HUES64 (cell line): ENCODE measurements around the gene PYGO2.
"Not testable (repeated sequence)": the region's sequence is repeated elsewhere in the genome, so short reads cannot be mapped to it uniquely, and the experiment has no call there.

Source experiments
- H3K27ac ChIP-seq: 2 replicates; pipeline ENCODE4 v1.7.0; 2013; ENCODE audit warnings: low read depth, low read length, inconsistent platforms
- H3K27me3 ChIP-seq: 2 replicates; pipeline ENCODE4 v1.6.1; 2013; ENCODE audit warnings: mild to moderate bottlenecking, low read length; ENCODE audit not compliant: insufficient read depth
- H3K36me3 ChIP-seq: 2 replicates; pipeline ENCODE4 v1.6.1; 2013; ENCODE audit warnings: mild to moderate bottlenecking, low read length; ENCODE audit not compliant: insufficient read depth
- H3K4me1 ChIP-seq: 2 replicates; pipeline ENCODE4 v1.6.1; 2013; ENCODE audit warnings: mild to moderate bottlenecking, low read length, moderate library complexity; ENCODE audit not compliant: insufficient read depth
- H3K4me3 ChIP-seq: 2 replicates; pipeline ENCODE4 v1.5.1; 2013; ENCODE audit warnings: mild to moderate bottlenecking, low read length, moderate library complexity
- H3K9ac ChIP-seq: 2 replicates; pipeline ENCODE4 v1.6.1; 2013; ENCODE audit warnings: mild to moderate bottlenecking, low read depth, low read length
- H3K9me3 ChIP-seq: 2 replicates; pipeline ENCODE4 v1.6.1; 2013; ENCODE audit warnings: low read depth, low read length; ENCODE audit not compliant: insufficient read depth
- WGBS: fragments of 150-250, 120-280 bp; methylation state at CpG from one replicate; pipeline ENCODE4 v1.1.7; 2013; ENCODE audit warnings: missing lambda C conversion rate; 5-methylcytosine and 5-hydroxymethylcytosine counted together

Gene PYGO2

DNA sequence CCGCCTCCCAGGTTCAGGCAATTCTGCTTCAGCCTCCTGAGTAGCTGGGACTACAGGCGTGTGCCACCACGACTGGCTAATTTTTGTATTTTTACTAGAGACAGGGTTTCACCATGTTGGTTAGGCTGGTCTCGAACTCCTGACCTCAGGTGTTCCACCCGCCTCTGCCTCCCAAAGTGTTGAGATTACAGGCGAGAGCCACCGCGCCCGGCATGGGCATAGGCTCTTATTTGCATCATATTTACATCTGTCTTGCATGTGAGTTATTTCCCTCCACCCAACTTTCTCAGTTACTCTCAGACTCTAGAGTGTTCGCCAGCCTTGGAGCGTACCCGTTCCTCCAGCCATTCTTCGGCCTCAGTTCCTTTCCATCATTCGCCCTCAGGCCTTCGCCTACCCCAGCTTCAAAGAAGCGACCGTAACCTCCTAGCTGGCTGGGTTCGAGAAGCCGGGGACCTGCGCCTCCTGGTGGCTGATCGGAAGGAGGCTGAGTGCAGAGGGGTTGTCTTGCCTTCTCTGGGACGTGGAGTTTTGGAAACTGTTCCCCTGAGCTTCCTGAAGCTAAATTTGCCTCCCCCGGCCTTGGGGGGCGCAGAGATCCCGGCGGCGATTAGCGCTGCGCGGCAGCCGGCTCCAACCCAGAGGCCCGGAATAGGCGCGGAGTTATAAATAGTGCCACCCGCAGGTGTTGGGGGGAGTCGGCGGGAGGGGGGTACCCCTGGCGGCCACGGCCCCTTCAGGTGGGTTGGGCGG lies 37.4 kb upstream of the PYGO2 start:
- Histone ChIP-seq H3K9ac (no peak overlapping the region), H3K27ac (no peak overlapping the region; the same call in 1 of the 2 replicates), H3K27me3 (no peaks in the 10 kb centered on the region), H3K4me1 (peaks cover 5% of the 10 kb centered on the region; the same call in 1 of the 2 replicates), H3K4me3 (peak overlapping the region; percentile 82), H3K36me3 (no peaks in the 10 kb centered on the region), H3K9me3 (no peaks in the 10 kb centered on the region)
- WGBS, result 19% methylated on average over 40 of the region's 40 CpGs

DNA sequence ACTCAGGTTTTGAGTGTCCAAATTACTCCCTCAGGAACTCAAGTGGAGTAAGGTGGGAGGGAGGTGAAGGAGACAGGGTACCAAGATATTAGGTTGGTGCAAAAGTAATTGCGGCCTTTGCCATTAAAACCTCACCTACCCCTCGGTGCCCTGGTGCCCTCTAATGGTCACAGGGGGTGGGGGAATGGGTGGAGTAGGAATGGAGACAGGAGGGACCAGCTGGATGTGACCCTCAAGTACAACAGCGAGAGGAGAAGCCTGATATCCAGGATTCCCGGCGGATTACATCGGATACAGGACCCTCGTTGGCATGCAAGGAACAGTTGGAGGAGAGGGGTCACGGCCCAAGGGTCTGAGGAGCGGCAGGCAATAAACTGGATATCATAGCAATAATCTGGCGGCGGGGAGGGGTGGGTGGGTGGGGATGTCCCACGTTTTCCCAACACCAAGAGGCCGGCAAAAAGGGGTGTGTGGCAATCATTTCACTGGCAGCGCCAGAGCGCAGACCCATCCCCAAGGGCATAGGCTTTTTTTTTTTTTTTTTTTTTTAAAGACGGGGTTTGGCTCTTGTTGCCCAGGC lies 36.7 kb upstream of the PYGO2 start:
- Histone ChIP-seq H3K27ac (no peak overlapping the region), H3K9me3 (no peaks in the 10 kb centered on the region), H3K27me3 (no peaks in the 10 kb centered on the region), H3K4me1 (peaks cover 5% of the 10 kb centered on the region; the same call in 1 of the 2 replicates), H3K9ac (no peak overlapping the region), H3K4me3 (no peak overlapping the region), H3K36me3 (no peaks in the 10 kb centered on the region)
- 92% methylated on average over 15 of the region's 16 CpGs for WGBS

DNA sequence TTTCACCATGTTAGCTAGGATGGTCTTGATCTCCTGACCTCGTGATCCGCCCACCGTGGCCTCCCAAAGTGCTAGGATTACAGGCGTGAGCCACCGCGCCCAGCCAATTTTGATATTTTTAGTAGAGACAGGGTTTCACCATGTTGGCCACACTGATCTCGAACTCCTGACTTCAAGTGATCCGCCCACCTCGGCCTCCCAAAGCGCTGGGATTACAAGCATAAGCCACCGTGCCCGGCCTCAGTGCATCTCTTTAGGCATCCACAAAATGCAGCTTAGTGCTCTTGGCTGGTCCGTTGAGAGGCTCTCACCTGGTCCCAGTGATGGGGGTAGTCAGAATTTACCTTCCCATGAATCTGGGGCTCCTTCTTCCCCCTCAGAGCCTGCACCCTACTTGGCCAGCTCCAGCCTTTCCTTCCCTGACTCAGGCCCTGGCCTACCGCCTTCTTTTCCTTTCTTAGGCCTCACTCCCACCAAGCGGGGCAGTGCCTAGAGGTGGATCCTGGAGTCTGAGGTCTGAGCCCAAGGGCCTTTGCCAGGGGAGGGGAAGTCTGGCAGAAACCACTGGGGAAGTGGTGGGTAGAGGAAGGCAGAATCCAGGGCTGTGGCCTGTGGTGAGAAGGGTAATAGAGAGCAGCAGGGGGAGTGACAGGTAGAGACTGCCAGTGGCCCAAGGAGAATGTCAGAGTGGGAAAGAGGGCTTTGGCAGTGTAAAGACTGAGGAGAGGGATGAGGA lies 35.6 kb upstream of the PYGO2 start:
- Histone ChIP-seq H3K27ac (no peak overlapping the region), H3K4me1 (peaks cover 5% of the 10 kb centered on the region; the same call in 1 of the 2 replicates), H3K27me3 (no peaks in the 10 kb centered on the region), H3K9me3 (no peaks in the 10 kb centered on the region), H3K9ac (no peak overlapping the region), H3K4me3 (no peak overlapping the region), H3K36me3 (peaks cover 5% of the 10 kb centered on the region; the same call in 1 of the 2 replicates)
- WGBS, result 92% methylated on average over 15 of the region's 15 CpGs

DNA sequence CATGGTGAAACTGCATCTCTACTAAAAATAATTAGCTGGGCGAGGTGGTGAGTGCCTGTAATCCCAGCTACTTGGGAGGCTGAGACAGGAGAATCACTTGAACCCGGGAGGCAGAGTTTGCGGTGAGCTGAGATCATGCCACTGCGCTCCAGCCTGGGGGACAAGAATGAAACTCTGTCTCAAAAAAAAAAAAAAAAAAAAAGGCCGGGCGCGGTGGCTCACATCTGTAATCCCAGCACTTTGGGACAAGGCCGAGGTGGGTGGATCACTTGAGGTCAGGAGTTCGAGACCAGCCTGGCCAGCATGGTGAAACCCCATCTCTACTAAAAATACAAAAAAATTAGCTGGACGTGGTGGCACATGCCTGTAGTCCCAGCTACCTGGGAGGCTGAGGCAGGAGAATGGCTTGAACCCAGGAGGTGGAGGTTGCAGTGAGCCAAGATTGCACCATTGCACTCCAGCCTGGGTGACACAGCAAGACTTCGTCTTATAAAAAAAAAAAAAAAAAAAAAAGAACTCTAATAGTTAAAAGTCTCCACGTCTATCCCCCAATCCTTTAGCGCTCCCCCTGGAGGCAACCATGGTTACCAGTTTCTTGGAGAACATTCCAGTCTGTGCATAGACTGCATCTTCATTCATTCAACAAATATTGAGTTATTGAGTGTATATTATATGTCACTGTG lies 33.9 kb upstream of the PYGO2 start:
- H3K9ac ChIP-seq, H3K9me3 ChIP-seq, H3K27me3 ChIP-seq, H3K4me3 ChIP-seq, H3K4me1 ChIP-seq, H3K27ac ChIP-seq: not testable (repeated sequence)
- peaks cover 12% of the 10 kb centered on the region for H3K36me3 ChIP-seq
- 93% methylated on average over 9 of the region's 13 CpGs for WGBS

DNA sequence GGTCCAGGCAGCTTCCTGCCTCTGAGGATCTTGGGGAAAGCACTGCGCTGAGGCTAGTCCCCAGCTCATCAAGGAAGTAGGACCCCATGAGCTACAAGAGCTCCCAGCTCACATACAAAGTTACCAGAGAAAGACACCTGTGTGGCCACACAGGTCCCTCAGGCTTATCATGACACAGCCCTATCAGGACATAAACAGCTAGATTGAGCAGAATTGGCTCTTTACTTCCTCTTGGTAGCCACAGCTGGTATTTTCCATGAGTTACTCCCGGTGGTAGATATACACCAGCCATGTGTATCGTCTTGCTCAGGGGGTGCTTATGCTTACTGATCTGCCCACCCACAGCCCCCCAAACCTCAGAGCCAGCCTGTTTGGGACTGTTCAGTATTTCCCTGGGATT lies 33.0 kb upstream of the PYGO2 start:
- Histone ChIP-seq H3K9me3 (no peaks in the 10 kb centered on the region), H3K4me3 (no peak overlapping the region), H3K36me3 (peaks cover 21% of the 10 kb centered on the region), H3K27ac (no peak overlapping the region), H3K27me3 (no peaks in the 10 kb centered on the region), H3K4me1 (0 out of 2 replicates have a peak, but pooled peaks cover 3% of the 10 kb centered on the region), H3K9ac (no peak overlapping the region)
- 92% methylated on average over 3 of the region's 3 CpGs for WGBS

DNA sequence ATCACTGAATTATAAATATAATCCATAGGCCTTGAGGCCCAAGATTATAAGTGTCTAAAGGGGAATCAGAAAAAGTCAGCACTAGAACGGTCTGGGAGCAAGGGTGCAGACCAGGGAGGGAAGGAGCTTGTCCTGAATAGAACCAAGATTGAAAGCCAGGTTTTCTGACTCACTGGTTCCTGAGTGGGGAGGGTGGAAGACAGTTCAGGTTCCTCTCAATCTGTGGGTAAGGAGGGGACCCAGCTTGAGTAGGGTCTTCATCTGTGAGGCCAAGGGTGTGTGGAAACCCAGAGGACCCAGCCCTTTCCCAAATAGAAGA lies 32.6 kb upstream of the PYGO2 start:
- no peaks in the 10 kb centered on the region for H3K27me3 ChIP-seq
- no peak overlapping the region for H3K9ac ChIP-seq
- 0 out of 2 replicates have a peak, but pooled peaks cover 3% of the 10 kb centered on the region for H3K4me1 ChIP-seq
- no peak overlapping the region for H3K27ac ChIP-seq
- WGBS, result 93% methylated on average over 1 of the region's 1 CpG
- H3K36me3 ChIP-seq, result peaks cover 25% of the 10 kb centered on the region
- no peaks in the 10 kb centered on the region for H3K9me3 ChIP-seq
- H3K4me3 ChIP-seq, result no peak overlapping the region

DNA sequence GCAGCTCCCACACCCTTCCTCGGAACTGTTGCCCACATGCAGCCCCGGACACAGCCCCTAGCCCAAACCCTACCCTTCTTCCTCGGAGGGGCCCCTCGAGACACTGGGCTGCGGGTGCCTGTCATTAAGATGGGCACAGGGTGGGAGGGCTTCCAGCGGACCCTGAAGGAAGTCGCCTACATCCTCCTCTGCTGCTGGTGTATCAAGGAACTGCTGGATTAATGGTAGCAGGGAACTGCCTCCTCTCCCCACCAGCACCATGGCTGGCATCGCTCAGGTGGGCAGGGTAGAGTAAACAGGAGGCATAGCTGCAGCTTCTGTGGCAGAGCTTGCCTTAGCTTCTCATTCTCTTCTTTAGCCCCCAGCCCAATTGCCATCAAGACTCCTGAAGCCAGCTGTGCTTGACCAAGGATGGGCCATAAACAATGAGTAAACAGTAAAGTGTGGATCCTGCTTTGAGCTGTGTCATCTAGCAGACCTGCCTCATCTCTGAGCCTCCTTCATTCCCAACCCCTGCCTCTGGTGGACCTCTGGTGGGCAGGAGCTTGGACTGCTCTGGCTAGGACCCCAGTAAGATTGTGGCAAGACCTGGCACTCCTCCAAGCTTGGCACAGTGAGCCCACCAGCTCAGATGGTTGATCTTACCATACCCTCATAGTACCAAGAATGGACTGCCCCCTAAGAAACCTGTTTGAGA lies 32.1 kb upstream of the PYGO2 start, which contains the start of gene LENEP:
Gene LENEP, plus strand, starts transcription at position 15 of the 697 bp plus-strand sequence. Its CDS starts 22 bp downstream, at position 37.
- H3K9ac ChIP-seq, result no peak within 1 kb of the TSS
- peaks cover 30% of the 10 kb centered on the region for H3K36me3 ChIP-seq
- no peaks in the 10 kb centered on the region for H3K9me3 ChIP-seq
- peak within 1 kb of the TSS; percentile 14; the same call in 1 of the 2 replicates for H3K27ac ChIP-seq
- 0 out of 2 replicates have a peak, but pooled peaks cover 3% of the 10 kb centered on the region for H3K4me1 ChIP-seq
- H3K4me3 ChIP-seq, result no peak within 1 kb of the TSS
- no peaks in the 10 kb centered on the region for H3K27me3 ChIP-seq
- 82% methylated on average over 8 of the region's 8 CpGs for WGBS

DNA sequence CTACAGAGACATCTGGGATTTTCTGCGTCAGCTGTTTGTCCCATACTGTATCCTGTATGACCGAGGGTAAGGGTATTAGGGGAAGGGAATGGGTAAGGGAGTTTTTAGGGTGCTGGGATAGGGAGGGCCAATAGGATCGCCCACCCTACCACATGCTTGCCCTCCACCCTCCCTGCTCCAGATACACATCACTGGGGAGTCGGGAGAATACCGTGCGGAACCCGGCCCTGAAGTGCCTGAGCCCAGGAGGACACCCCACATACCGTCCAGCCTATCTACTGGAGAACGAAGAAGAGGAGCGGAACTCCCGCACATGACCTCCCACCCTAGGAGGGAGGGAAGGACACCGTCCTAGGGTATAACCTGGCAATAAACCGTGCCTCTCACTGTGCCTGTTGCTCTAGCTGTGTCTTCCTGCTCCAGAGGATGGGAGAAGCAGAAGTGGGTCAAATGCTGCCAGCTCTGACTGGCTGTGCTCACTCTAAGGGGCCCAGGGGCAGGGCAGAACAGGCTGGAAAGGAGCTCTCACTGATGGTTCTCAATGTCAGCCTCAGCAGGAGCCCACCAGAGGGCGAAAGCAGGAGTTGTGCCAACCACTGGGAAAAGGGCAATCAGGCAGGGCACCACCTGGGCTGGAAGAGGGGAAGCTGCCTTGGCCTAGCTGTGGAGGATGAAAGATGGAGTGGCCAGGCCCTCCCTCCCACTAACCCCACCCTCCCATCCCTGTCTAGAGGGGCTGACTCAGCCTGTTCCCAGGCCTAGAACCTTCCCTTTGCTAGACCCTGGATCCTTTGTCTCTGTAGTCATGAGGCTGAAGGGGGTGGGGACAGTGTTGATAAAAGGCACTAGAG lies 31.4 kb upstream of the PYGO2 start:
- WGBS, result 94% methylated on average over 14 of the region's 14 CpGs
- H3K27me3 ChIP-seq, result no peaks in the 10 kb centered on the region
- no peak overlapping the region for H3K4me3 ChIP-seq
- H3K36me3 ChIP-seq, result peaks cover 37% of the 10 kb centered on the region
- H3K9me3 ChIP-seq, result no peaks in the 10 kb centered on the region
- peak overlapping the region; percentile 14; the same call in 1 of the 2 replicates for H3K27ac ChIP-seq
- H3K4me1 ChIP-seq, result 0 out of 2 replicates have a peak, but pooled peaks cover 3% of the 10 kb centered on the region
- H3K9ac ChIP-seq, result no peak overlapping the region

DNA sequence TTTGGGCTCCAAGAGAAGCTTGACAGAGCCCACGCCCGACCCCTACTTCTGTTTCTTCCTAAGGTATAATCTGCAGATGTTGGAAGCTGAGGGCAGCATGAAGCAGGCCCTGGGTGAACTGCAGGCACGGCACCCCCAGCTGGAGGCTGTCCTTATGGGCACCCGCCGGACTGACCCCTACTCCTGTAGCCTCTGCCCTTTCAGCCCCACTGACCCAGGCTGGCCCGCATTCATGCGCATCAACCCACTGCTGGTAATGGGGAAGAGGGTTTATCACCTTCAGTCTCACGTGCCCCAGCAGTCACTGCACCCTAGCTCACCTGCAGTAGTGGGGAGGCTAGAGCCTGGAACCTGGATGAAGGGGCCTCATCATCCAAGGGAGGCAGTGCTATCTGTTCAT lies 28.7 kb upstream of the PYGO2 start:
- Histone ChIP-seq H3K9ac (no peak overlapping the region), H3K4me3 (no peak overlapping the region), H3K27me3 (no peaks in the 10 kb centered on the region), H3K36me3 (peaks cover 54% of the 10 kb centered on the region), H3K27ac (no peak overlapping the region), H3K9me3 (no peaks in the 10 kb centered on the region), H3K4me1 (no peaks in the 10 kb centered on the region)
- WGBS, result 98% methylated on average over 8 of the region's 8 CpGs
